HG03280 (cell line): ENCODE results near the gene PRKX.
"Not testable (repeated sequence)": the region's sequence is repeated elsewhere in the genome, so short reads cannot be mapped to it uniquely, and the experiment has no call there.

Source experiments
- ATAC-seq: cut with Tn5 transposase; IDR thresholded peaks from one replicate; pipeline ENCODE4 v1.9.1; 2021; ENCODE audit warnings: mild to moderate bottlenecking, moderate library complexity; ENCODE audit not compliant: unreplicated experiment

The PRKX gene

GRCh38 chrX:3712051-3712869 is 1.2 kb downstream of the PRKX start:
- peak; percentile 6 for ATAC-seq

- no peak for ATAC-seq
These were observed 2.0 kb downstream of the PRKX start for GRCh38 chrX:3711331-3711917.

GRCh38 chrX:3707673-3708274 is 5.7 kb downstream of the PRKX start:
- ATAC-seq, result peak; percentile 75

GRCh38 chrX:3706481-3706880 is 7.0 kb downstream of the PRKX start:
- ATAC-seq, result no peak

GRCh38 chrX:3703251-3703650 is 10.2 kb downstream of the PRKX start:
- ATAC-seq, result not testable (repeated sequence)

- not testable (repeated sequence) for ATAC-seq
These were observed 11.4 kb downstream of the PRKX start for GRCh38 chrX:3702095-3702494.

- not testable (repeated sequence) for ATAC-seq
These were observed 12.0 kb downstream of the PRKX start for GRCh38 chrX:3701445-3701928.

- peak; percentile 64 for ATAC-seq
These were observed 13.5 kb downstream of the PRKX start for GRCh38 chrX:3699821-3700381.

GRCh38 chrX:3697701-3698279 is 15.7 kb downstream of the PRKX start:
- ATAC-seq, result no peak

GRCh38 chrX:3697220-3697684 is 16.2 kb downstream of the PRKX start:
- no peak for ATAC-seq

- ATAC-seq, result no peak
These were observed 17.9 kb downstream of the PRKX start for GRCh38 chrX:3695536-3695935.

- ATAC-seq, result no peak
These were observed 23.3 kb downstream of the PRKX start for GRCh38 chrX:3690140-3690539.

- not testable (repeated sequence) for ATAC-seq
These were observed 30.2 kb downstream of the PRKX start for GRCh38 chrX:3683236-3683635.

GRCh38 chrX:3680459-3680858 is 33.0 kb downstream of the PRKX start:
- ATAC-seq, result no peak

GRCh38 chrX:3679669-3680068 is 33.8 kb downstream of the PRKX start:
- no peak for ATAC-seq

- ATAC-seq, result no peak
These were observed 35.1 kb downstream of the PRKX start for GRCh38 chrX:3678328-3678727.

GRCh38 chrX:3674881-3675280 is 38.6 kb downstream of the PRKX start:
- no peak for ATAC-seq

- ATAC-seq, result no peak
These were observed 43.5 kb downstream of the PRKX start for GRCh38 chrX:3669841-3670475.

- ATAC-seq, result no peak
These were observed 46.5 kb downstream of the PRKX start for GRCh38 chrX:3666975-3667374.

GRCh38 chrX:3664921-3665320 is 48.5 kb downstream of the PRKX start:
- ATAC-seq, result no peak
